ENCODE measurements around the gene NDUFA3. TPM values are rescaled to one million over a fixed set of nuclear protein-coding genes. Genes with fewer than 3 reads are reported as not detected.

The NDUFA3 gene
- total RNA-seq, 1 donor from 2014 or later, result 140 TPM

GRCh38 chr19:54152267-54152666, 49.6 kb downstream of the NDUFA3 start:
- no peaks in the 10 kb centered on the region for H3K27me3 Mint-ChIP-seq
- no peaks in the 10 kb centered on the region for H3K4me1 Mint-ChIP-seq (ENCODE audit: unreplicated experiment)
- H3K36me3 Mint-ChIP-seq, result peaks cover 25% of the 10 kb centered on the region
- TF ChIP-seq CTCF (conservative IDR thresholded peaks at IDR 0.05), result no peak
- DNase-seq (ENCODE audit: extremely low spot score, unreplicated experiment), result no peak
- no peak overlapping the region for H3K4me3 Mint-ChIP-seq
- no peaks in the 10 kb centered on the region for H3K9me3 Mint-ChIP-seq
- H3K27ac Mint-ChIP-seq, result no peak overlapping the region

- no peak overlapping the region for H3K4me3 Mint-ChIP-seq
These were observed 50.3 kb downstream of the NDUFA3 start for GRCh38 chr19:54152878-54153524.

GRCh38 chr19:54153731-54154326, 51.2 kb downstream of the NDUFA3 start:
- no peak for TF ChIP-seq CTCF (conservative IDR thresholded peaks at IDR 0.05)
- H3K27ac Mint-ChIP-seq, result no peak overlapping the region
- H3K4me3 Mint-ChIP-seq, result peak overlapping the region; percentile 25
- peaks cover 24% of the 10 kb centered on the region for H3K36me3 Mint-ChIP-seq
- H3K4me1 Mint-ChIP-seq (ENCODE audit: unreplicated experiment), result no peaks in the 10 kb centered on the region
- no peaks in the 10 kb centered on the region for H3K9me3 Mint-ChIP-seq
- H3K27me3 Mint-ChIP-seq, result no peaks in the 10 kb centered on the region
- DNase-seq (ENCODE audit: extremely low spot score, unreplicated experiment), result no peak

More at GRCh38 chr19:54152878-54153524, 50.3 kb downstream of the NDUFA3 start:
- TF ChIP-seq CTCF (conservative IDR thresholded peaks at IDR 0.05), result no peak
- Mint-ChIP-seq H3K27ac (no peak overlapping the region), H3K27me3 (no peaks in the 10 kb centered on the region), H3K9me3 (no peaks in the 10 kb centered on the region), H3K36me3 (peaks cover 25% of the 10 kb centered on the region), H3K4me1 (ENCODE audit: unreplicated experiment) (no peaks in the 10 kb centered on the region)
- no peak for DNase-seq (ENCODE audit: extremely low spot score, unreplicated experiment)

GRCh38 chr19:54154603-54155345, 52.1 kb downstream of the NDUFA3 start:
- peaks cover 5% of the 10 kb centered on the region for H3K4me1 Mint-ChIP-seq (ENCODE audit: unreplicated experiment)
- no peaks in the 10 kb centered on the region for H3K9me3 Mint-ChIP-seq
- peak overlapping the region; percentile 25 for H3K4me3 Mint-ChIP-seq
- no peaks in the 10 kb centered on the region for H3K27me3 Mint-ChIP-seq
- DNase-seq (ENCODE audit: extremely low spot score, unreplicated experiment), result no peak
- peak overlapping the region; percentile 9 for H3K27ac Mint-ChIP-seq
- no peak for TF ChIP-seq CTCF (conservative IDR thresholded peaks at IDR 0.05)
- peaks cover 23% of the 10 kb centered on the region for H3K36me3 Mint-ChIP-seq

GRCh38 chr19:54155694-54156093, 53.0 kb downstream of the NDUFA3 start:
- DNase-seq (ENCODE audit: extremely low spot score, unreplicated experiment), result no peak
- peaks cover 20% of the 10 kb centered on the region for H3K36me3 Mint-ChIP-seq
- no peak for TF ChIP-seq CTCF (conservative IDR thresholded peaks at IDR 0.05)
- H3K9me3 Mint-ChIP-seq, result no peaks in the 10 kb centered on the region
- H3K4me3 Mint-ChIP-seq, result no peak overlapping the region
- peaks cover 13% of the 10 kb centered on the region for H3K4me1 Mint-ChIP-seq (ENCODE audit: unreplicated experiment)
- no peaks in the 10 kb centered on the region for H3K27me3 Mint-ChIP-seq
- peak overlapping the region; percentile 59 for H3K27ac Mint-ChIP-seq

Measured in type B pancreatic cell (in vitro differentiated cells).